GM23338 (cell line): ENCODE results near the gene SMURF2. TPM values are rescaled to one million over a fixed set of nuclear protein-coding genes. Genes with fewer than 3 reads are reported as not detected.

Experiments
- ATAC-seq: fragments of 200-7000 bp; cut with Tn5 transposase; 3 replicates; pipeline ENCODE4 v1.9.1; 2020
- DNase-seq: peaks from one replicate; pipeline ENCODE4 v3.0.0-alpha.2; 2015; ENCODE audit warnings: low spot score
- H2AFZ ChIP-seq: fragments of 200-600 bp; sonication (generic); 2 replicates; pipeline ENCODE4 v1.8.0; 2016; ENCODE audit warnings: antibody characterized with exemption, mild to moderate bottlenecking, moderate library complexity
- H3F3A ChIP-seq: fragments of 200-600 bp; sonication (generic); replicated peaks from 2 replicates; pipeline ENCODE4 v1.8.0; 2017; ENCODE audit warnings: antibody characterized with exemption, mixed run types, low read depth
- H3K27ac ChIP-seq: fragments of 200-600 bp; sonication (generic); 2 replicates; pipeline ENCODE4 v1.6.1; 2016; ENCODE audit warnings: low read depth
- H3K27me3 ChIP-seq: fragments of 200-600 bp; sonication (generic); 2 replicates; pipeline ENCODE4 v1.8.0; 2016; ENCODE audit warnings: mild to moderate bottlenecking, mixed run types, moderate library complexity; ENCODE audit not compliant: insufficient read depth
- H3K36me3 ChIP-seq: fragments of 200-600 bp; sonication (generic); 2 replicates; pipeline ENCODE4 v1.8.0; 2016; ENCODE audit warnings: mild to moderate bottlenecking; ENCODE audit not compliant: insufficient read depth
- H3K4me1 ChIP-seq: fragments of 200-600 bp; sonication (generic); 2 replicates; pipeline ENCODE4 v1.8.0; 2016; ENCODE audit warnings: mild to moderate bottlenecking, moderate library complexity; ENCODE audit not compliant: insufficient read depth
- H3K4me2 ChIP-seq: fragments of 200-600 bp; sonication (generic); 2 replicates; pipeline ENCODE4 v1.7.1; 2017; ENCODE audit warnings: mixed run types
- H3K4me3 ChIP-seq: fragments of 200-600 bp; sonication (generic); 2 replicates; pipeline ENCODE4 v1.6.1; 2016; ENCODE audit warnings: mixed run types
- H3K79me2 ChIP-seq: fragments of 200-600 bp; sonication (generic); replicated peaks from 2 replicates; pipeline ENCODE4 v1.8.0; 2017; ENCODE audit warnings: mild to moderate bottlenecking; ENCODE audit not compliant: insufficient read depth
- H3K9me2 ChIP-seq: fragments of 200-600 bp; sonication (generic); 2 replicates; pipeline ENCODE4 v1.8.0; 2017; ENCODE audit not compliant: insufficient read depth
- H4K20me1 ChIP-seq: fragments of 200-600 bp; sonication (generic); replicated peaks from 2 replicates; pipeline ENCODE4 v1.8.0; 2017; ENCODE audit warnings: mild to moderate bottlenecking; ENCODE audit not compliant: insufficient read depth
- H3K27ac Mint-ChIP-seq: 2 replicates; pipeline ENCODE4 v1.8.0; 2020; ENCODE audit warnings: inconsistent platforms, mild to moderate bottlenecking, moderate library complexity, mixed read lengths
- H3K27me3 Mint-ChIP-seq: 3 replicates; pipeline ENCODE4 v1.8.0; 2022; ENCODE audit warnings: low read depth, mild to moderate bottlenecking, moderate library complexity, mixed read lengths, inconsistent platforms; ENCODE audit not compliant: insufficient read depth, poor library complexity
- H3K36me3 Mint-ChIP-seq: 3 replicates; pipeline ENCODE4 v1.8.0; 2021; ENCODE audit warnings: low read depth, mild to moderate bottlenecking, inconsistent platforms, moderate library complexity, mixed read lengths
- H3K4me1 Mint-ChIP-seq: 3 replicates; pipeline ENCODE4 v1.8.0; 2020; ENCODE audit warnings: mild to moderate bottlenecking, inconsistent platforms, mixed read lengths
- H3K4me3 Mint-ChIP-seq: 3 replicates; pipeline ENCODE4 v1.8.0; 2021; ENCODE audit warnings: moderate library complexity, mild to moderate bottlenecking, inconsistent platforms, mixed read lengths
- H3K9me3 Mint-ChIP-seq: 3 replicates; pipeline ENCODE4 v1.8.0; 2020; ENCODE audit warnings: moderate library complexity, mild to moderate bottlenecking, inconsistent platforms, mixed read lengths
- CREB1 ChIP-seq: fragments of 250-450 bp; sonication (Bioruptor Pico); IDR thresholded peaks from 2 replicates; pipeline ENCODE4 v1.5.0; 2020; ENCODE audit warnings: low read depth, mild to moderate bottlenecking, moderate library complexity
- EZH2 ChIP-seq: fragments of 200-600 bp; sonication (generic); IDR thresholded peaks from one replicate; pipeline ENCODE4 v1.8.0; 2017; ENCODE audit warnings: antibody characterized with exemption, mild to moderate bottlenecking, low read depth; ENCODE audit not compliant: unreplicated experiment
- EZH2phosphoT487 ChIP-seq: fragments of 200-600 bp; sonication (generic); IDR thresholded peaks from one replicate; pipeline ENCODE4 v1.8.1; 2018; ENCODE audit warnings: antibody characterized with exemption; ENCODE audit not compliant: unreplicated experiment
- JUNB ChIP-seq: IDR thresholded peaks from one replicate; pipeline ENCODE4 v1.6.1; 2016; ENCODE audit warnings: antibody characterized with exemption; ENCODE audit not compliant: unreplicated experiment
- NANOG ChIP-seq: IDR thresholded peaks from 2 replicates; pipeline ENCODE4 v1.6.1; 2016; ENCODE audit warnings: antibody characterized with exemption, borderline replicate concordance
- POLR2AphosphoS5 ChIP-seq: IDR thresholded peaks from 2 replicates; pipeline ENCODE4 v1.6.1; 2016; ENCODE audit warnings: antibody characterized with exemption, low read depth
- STAT1 ChIP-seq: IDR thresholded peaks from one replicate; pipeline ENCODE4 v1.6.1; 2016; ENCODE audit warnings: antibody characterized with exemption; ENCODE audit not compliant: unreplicated experiment
- ZNF114 ChIP-seq: fragments of 250-450 bp; sonication (Bioruptor Pico); IDR thresholded peaks from 2 replicates; pipeline ENCODE4 v1.5.0; 2020; ENCODE audit warnings: mild to moderate bottlenecking, moderate library complexity
- ZNF331 ChIP-seq: fragments of 250-450 bp; sonication (Bioruptor Pico); IDR thresholded peaks from 2 replicates; pipeline ENCODE4 v1.5.0; 2020; ENCODE audit warnings: low read depth, mild to moderate bottlenecking, moderate library complexity
- polyA plus RNA-seq: library from polyadenylated mRNA; unstranded; fragments of >200 nt; fragmentation: Nextera tagmentation; extraction: Ambion mirVana; gene quantifications from 2 replicates; pipeline ENCODE4 v1.2.1, GENCODE V29; 2016
- total RNA-seq: library from RNA; depleted of rRNA; stranded (reverse); fragments of >200 nt; shearing (Covaris generic); gene quantifications from 2 replicates; pipeline ENCODE4 v1.2.3, GENCODE V29; 2014
- TF ChIP-seq, protein P1 (sequence below): fragments of 250-450 bp; sonication (Bioruptor Pico); IDR thresholded peaks from 2 replicates; pipeline ENCODE4 v1.5.0; 2020; ENCODE audit warnings: mild to moderate bottlenecking, moderate library complexity
- TF ChIP-seq, protein P2 (sequence below), 2 experiments: fragments of 200-600 bp in 1 of 2; sonication (generic) in 1 of 2; conservative IDR thresholded peaks; 2 replicates each; pipeline versions ENCODE4 v1.5.1 to v1.6.1; 2016 to 2017; ENCODE audit warnings: antibody characterized with exemption in 2 of 2, low read depth in 2 of 2, mild to moderate bottlenecking in 2 of 2, moderate library complexity in 1 of 2
- TF ChIP-seq, protein P3 (sequence below): IDR thresholded peaks from one replicate; pipeline ENCODE4 v1.6.1; 2018; ENCODE audit warnings: antibody characterized with exemption; ENCODE audit not compliant: unreplicated experiment
- TF ChIP-seq, protein P4 (sequence below): IDR thresholded peaks from 2 replicates; pipeline ENCODE4 v1.6.1; 2016; ENCODE audit warnings: antibody characterized with exemption

SMURF2 gene
- total and polyA plus RNA-seq, 2 experiments from 2014 or later, result 12.1 to 29.6 TPM

DNA sequence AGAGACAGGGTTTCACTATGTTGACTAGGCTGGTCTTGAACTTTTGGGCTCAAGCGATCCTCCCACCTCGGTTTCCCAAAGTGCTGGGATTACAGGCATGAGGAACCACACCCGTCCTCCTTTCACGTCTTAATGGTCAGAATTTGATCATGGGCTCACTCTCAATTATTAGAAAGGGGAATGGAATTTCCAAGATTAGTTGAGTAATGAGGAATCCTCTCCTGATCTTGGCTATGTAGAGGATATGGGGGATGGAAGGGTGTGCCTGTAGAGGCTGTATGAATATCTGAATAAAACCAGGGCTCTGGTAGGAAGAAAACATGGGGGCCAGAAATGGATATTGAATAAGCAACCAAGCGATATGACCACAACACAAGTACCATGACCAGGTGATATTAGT lies 25.9 kb upstream of the SMURF2 start:
- Histone ChIP-seq H3K4me3 (no peak overlapping the region), H2AFZ (no peak overlapping the region), H3K4me1 (no peaks in the 10 kb centered on the region), H4K20me1 (no peaks in the 10 kb centered on the region), H3K79me2 (no peaks in the 10 kb centered on the region), H3K4me2 (no peak overlapping the region), H3K27ac (no peak overlapping the region), H3K9me2 (no peaks in the 10 kb centered on the region), H3K27me3 (no peaks in the 10 kb centered on the region), H3K36me3 (no peaks in the 10 kb centered on the region), H3F3A (no peaks in the 10 kb centered on the region)
- TF ChIP-seq EZH2phosphoT487 (no peak), JUNB (no peak), EZH2 (no peak), ZNF114 (CRISPR knock-in tag) (no peak), POLR2AphosphoS5 (no peak), NANOG (no peak), ZNF331 (CRISPR knock-in tag) (no peak), CREB1 (CRISPR knock-in tag) (no peak), STAT1 (no peak)
- TF ChIP-seq, protein P1, sequence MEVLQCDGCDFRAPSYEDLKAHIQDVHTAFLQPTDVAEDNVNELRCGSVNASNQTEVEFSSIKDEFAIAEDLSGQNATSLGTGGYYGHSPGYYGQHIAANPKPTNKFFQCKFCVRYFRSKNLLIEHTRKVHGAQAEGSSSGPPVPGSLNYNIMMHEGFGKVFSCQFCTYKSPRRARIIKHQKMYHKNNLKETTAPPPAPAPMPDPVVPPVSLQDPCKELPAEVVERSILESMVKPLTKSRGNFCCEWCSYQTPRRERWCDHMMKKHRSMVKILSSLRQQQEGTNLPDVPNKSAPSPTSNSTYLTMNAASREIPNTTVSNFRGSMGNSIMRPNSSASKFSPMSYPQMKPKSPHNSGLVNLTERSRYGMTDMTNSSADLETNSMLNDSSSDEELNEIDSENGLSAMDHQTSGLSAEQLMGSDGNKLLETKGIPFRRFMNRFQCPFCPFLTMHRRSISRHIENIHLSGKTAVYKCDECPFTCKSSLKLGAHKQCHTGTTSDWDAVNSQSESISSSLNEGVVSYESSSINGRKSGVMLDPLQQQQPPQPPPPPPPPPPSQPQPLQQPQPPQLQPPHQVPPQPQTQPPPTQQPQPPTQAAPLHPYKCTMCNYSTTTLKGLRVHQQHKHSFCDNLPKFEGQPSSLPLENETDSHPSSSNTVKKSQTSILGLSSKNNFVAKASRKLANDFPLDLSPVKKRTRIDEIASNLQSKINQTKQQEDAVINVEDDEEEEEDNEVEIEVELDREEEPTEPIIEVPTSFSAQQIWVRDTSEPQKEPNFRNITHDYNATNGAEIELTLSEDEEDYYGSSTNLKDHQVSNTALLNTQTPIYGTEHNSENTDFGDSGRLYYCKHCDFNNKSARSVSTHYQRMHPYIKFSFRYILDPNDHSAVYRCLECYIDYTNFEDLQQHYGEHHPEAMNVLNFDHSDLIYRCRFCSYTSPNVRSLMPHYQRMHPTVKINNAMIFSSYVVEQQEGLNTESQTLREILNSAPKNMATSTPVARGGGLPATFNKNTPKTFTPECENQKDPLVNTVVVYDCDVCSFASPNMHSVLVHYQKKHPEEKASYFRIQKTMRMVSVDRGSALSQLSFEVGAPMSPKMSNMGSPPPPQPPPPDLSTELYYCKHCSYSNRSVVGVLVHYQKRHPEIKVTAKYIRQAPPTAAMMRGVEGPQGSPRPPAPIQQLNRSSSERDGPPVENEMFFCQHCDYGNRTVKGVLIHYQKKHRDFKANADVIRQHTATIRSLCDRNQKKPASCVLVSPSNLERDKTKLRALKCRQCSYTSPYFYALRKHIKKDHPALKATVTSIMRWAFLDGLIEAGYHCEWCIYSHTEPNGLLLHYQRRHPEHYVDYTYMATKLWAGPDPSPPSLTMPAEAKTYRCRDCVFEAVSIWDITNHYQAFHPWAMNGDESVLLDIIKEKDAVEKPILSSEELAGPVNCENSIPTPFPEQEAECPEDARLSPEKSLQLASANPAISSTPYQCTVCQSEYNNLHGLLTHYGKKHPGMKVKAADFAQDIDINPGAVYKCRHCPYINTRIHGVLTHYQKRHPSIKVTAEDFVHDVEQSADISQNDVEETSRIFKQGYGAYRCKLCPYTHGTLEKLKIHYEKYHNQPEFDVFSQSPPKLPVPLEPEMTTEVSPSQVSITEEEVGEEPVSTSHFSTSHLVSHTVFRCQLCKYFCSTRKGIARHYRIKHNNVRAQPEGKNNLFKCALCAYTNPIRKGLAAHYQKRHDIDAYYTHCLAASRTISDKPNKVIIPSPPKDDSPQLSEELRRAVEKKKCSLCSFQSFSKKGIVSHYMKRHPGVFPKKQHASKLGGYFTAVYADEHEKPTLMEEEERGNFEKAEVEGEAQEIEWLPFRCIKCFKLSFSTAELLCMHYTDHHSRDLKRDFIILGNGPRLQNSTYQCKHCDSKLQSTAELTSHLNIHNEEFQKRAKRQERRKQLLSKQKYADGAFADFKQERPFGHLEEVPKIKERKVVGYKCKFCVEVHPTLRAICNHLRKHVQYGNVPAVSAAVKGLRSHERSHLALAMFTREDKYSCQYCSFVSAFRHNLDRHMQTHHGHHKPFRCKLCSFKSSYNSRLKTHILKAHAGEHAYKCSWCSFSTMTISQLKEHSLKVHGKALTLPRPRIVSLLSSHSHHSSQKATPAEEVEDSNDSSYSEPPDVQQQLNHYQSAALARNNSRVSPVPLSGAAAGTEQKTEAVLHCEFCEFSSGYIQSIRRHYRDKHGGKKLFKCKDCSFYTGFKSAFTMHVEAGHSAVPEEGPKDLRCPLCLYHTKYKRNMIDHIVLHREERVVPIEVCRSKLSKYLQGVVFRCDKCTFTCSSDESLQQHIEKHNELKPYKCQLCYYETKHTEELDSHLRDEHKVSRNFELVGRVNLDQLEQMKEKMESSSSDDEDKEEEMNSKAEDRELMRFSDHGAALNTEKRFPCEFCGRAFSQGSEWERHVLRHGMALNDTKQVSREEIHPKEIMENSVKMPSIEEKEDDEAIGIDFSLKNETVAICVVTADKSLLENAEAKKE (CRISPR knock-in tag), result no peak
- TF ChIP-seq, protein P2, sequence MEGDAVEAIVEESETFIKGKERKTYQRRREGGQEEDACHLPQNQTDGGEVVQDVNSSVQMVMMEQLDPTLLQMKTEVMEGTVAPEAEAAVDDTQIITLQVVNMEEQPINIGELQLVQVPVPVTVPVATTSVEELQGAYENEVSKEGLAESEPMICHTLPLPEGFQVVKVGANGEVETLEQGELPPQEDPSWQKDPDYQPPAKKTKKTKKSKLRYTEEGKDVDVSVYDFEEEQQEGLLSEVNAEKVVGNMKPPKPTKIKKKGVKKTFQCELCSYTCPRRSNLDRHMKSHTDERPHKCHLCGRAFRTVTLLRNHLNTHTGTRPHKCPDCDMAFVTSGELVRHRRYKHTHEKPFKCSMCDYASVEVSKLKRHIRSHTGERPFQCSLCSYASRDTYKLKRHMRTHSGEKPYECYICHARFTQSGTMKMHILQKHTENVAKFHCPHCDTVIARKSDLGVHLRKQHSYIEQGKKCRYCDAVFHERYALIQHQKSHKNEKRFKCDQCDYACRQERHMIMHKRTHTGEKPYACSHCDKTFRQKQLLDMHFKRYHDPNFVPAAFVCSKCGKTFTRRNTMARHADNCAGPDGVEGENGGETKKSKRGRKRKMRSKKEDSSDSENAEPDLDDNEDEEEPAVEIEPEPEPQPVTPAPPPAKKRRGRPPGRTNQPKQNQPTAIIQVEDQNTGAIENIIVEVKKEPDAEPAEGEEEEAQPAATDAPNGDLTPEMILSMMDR (conservative IDR thresholded peaks at IDR 0.05; ENCODE audit: low read depth in 2 of 2), result no peak
- TF ChIP-seq, protein P3, sequence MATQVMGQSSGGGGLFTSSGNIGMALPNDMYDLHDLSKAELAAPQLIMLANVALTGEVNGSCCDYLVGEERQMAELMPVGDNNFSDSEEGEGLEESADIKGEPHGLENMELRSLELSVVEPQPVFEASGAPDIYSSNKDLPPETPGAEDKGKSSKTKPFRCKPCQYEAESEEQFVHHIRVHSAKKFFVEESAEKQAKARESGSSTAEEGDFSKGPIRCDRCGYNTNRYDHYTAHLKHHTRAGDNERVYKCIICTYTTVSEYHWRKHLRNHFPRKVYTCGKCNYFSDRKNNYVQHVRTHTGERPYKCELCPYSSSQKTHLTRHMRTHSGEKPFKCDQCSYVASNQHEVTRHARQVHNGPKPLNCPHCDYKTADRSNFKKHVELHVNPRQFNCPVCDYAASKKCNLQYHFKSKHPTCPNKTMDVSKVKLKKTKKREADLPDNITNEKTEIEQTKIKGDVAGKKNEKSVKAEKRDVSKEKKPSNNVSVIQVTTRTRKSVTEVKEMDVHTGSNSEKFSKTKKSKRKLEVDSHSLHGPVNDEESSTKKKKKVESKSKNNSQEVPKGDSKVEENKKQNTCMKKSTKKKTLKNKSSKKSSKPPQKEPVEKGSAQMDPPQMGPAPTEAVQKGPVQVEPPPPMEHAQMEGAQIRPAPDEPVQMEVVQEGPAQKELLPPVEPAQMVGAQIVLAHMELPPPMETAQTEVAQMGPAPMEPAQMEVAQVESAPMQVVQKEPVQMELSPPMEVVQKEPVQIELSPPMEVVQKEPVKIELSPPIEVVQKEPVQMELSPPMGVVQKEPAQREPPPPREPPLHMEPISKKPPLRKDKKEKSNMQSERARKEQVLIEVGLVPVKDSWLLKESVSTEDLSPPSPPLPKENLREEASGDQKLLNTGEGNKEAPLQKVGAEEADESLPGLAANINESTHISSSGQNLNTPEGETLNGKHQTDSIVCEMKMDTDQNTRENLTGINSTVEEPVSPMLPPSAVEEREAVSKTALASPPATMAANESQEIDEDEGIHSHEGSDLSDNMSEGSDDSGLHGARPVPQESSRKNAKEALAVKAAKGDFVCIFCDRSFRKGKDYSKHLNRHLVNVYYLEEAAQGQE, result no peak
- TF ChIP-seq, protein P4, sequence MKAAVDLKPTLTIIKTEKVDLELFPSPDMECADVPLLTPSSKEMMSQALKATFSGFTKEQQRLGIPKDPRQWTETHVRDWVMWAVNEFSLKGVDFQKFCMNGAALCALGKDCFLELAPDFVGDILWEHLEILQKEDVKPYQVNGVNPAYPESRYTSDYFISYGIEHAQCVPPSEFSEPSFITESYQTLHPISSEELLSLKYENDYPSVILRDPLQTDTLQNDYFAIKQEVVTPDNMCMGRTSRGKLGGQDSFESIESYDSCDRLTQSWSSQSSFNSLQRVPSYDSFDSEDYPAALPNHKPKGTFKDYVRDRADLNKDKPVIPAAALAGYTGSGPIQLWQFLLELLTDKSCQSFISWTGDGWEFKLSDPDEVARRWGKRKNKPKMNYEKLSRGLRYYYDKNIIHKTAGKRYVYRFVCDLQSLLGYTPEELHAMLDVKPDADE, result no peak
- no peak overlapping the region for H3K27ac Mint-ChIP-seq
- no peak overlapping the region for H3K4me3 Mint-ChIP-seq
- H3K27me3 Mint-ChIP-seq, result peaks cover 5% of the 10 kb centered on the region
- peaks cover 5% of the 10 kb centered on the region for H3K4me1 Mint-ChIP-seq
- H3K36me3 Mint-ChIP-seq, result no peaks in the 10 kb centered on the region
- ATAC-seq (no peak), DNase-seq (no peak)
- no peaks in the 10 kb centered on the region for H3K9me3 Mint-ChIP-seq
